ENCODE data around the gene HNRNPA2B1. TPM values are rescaled to one million over a fixed set of nuclear protein-coding genes. Genes with fewer than 3 reads are reported as not detected.
A peak's percentile ranks its signal among the peaks of the same experiment; 100 is the strongest.

The HNRNPA2B1 gene
- total RNA-seq, 4 donors from 2014 or later, result 148 to 256 (median 203) TPM

GRCh38 chr7:26212921-26213718 lies 12.6 kb upstream of the HNRNPA2B1 start:
- WGBS, 2 donors, result 87% methylated on average over 2 of the region's 2 CpGs

GRCh38 chr7:26208040-26208439 lies 7.5 kb upstream of the HNRNPA2B1 start:
- Histone ChIP-seq H3K4me3 (no peak overlapping the region), H3K36me3 (peaks cover 6 to 77% (median 28%) of the 10 kb centered on the region in 3 donors), H3K4me1 (peaks cover 0 to 36% (median 19%) of the 10 kb centered on the region in 3 donors), H3K27me3 (no peaks in the 10 kb centered on the region), H3K27ac (no peak overlapping the region), H3K9me3 (no peaks in the 10 kb centered on the region)
- TF ChIP-seq CTCF (IDR thresholded peaks at IDR 0.05) (no peak), POLR2A (IDR thresholded peaks at IDR 0.05) (no peak)
- DNase-seq, result no peak
- intact Hi-C loops (cut with DNase I), result no loop called here
- WGBS, 2 donors, result 69 to 73% methylated on average over 5 of the region's 5 CpGs

More at GRCh38 chr7:26212921-26213718, 12.6 kb upstream of the HNRNPA2B1 start:
- Histone ChIP-seq H3K9me3 (no peaks in the 10 kb centered on the region), H3K27me3 (no peaks in the 10 kb centered on the region), H3K27ac (no peak overlapping the region), H3K4me3 (no peak overlapping the region), H3K36me3 (peaks cover 0 to 53% (median 22%) of the 10 kb centered on the region in 3 donors), H3K4me1 (no peaks in the 10 kb centered on the region)
- TF ChIP-seq POLR2A (IDR thresholded peaks at IDR 0.05) (no peak), CTCF (IDR thresholded peaks at IDR 0.05) (no peak)
- DNase-seq, result no peak
- intact Hi-C loops (cut with DNase I), result no loop called here

- H3K36me3 ChIP-seq, result peaks cover 5 to 26% (median 6%) of the 10 kb centered on the region in 3 donors
- peak overlapping the region; percentile 77 to 100 (median 94) for H3K4me3 ChIP-seq
- peaks cover 0 to 47% (median 22%) of the 10 kb centered on the region in 3 donors for H3K4me1 ChIP-seq
- peak overlapping the region in 3 of 4 donors; percentile 99 to 100 (median 99) for H3K27ac ChIP-seq
- 4 to 5% methylated on average over 2 of the region's 2 CpGs for WGBS, 2 donors
- no peaks in the 10 kb centered on the region for H3K9me3 ChIP-seq
- TF ChIP-seq CTCF (IDR thresholded peaks at IDR 0.05), result no peak
- no peak for TF ChIP-seq POLR2A (IDR thresholded peaks at IDR 0.05)
- no peak for DNase-seq
- no peaks in the 10 kb centered on the region for H3K27me3 ChIP-seq
- intact Hi-C loops (cut with DNase I), result no loop called here
Observed at GRCh38 chr7:26203016-26203415, 2.5 kb upstream of the HNRNPA2B1 start.

- TF ChIP-seq CTCF (IDR thresholded peaks at IDR 0.05) (peak in 1 of 6 experiments; percentile 6), POLR2A (IDR thresholded peaks at IDR 0.05) (no peak)
- peaks cover 5 to 54% (median 25%) of the 10 kb centered on the region in 3 donors for H3K4me1 ChIP-seq
- WGBS, 2 donors, result 1 to 3% methylated on average over 10 to 14 of the region's 68 CpGs
- intact Hi-C loops (cut with DNase I), result no loop called here
- peak overlapping the region; percentile 77 to 100 (median 94) for H3K4me3 ChIP-seq
- DNase-seq, result no peak
- no peaks in the 10 kb centered on the region for H3K9me3 ChIP-seq
- H3K27ac ChIP-seq, result peak overlapping the region; percentile 99 to 100 (median 100)
- H3K36me3 ChIP-seq, result peaks cover 0 to 26% (median under 1%) of the 10 kb centered on the region in 3 donors
- no peaks in the 10 kb centered on the region for H3K27me3 ChIP-seq
Observed at GRCh38 chr7:26202019-26202990, 1.8 kb upstream of the HNRNPA2B1 start.

Data from esophagus squamous epithelium (tissue), 5 donors.